KMS-11 (cell line): ENCODE data around the gene LCN1.

Experiments used
- H2AFZ ChIP-seq: fragments of 200-600 bp; sonication (generic); 2 replicates; pipeline ENCODE4 v1.6.1; 2016; ENCODE audit warnings: antibody characterized with exemption, mixed run types, low read depth
- H3K27ac ChIP-seq: fragments of 200-600 bp; sonication (generic); 2 replicates; pipeline ENCODE4 v1.6.1; 2016; ENCODE audit warnings: mild to moderate bottlenecking, mixed run types
- H3K27me3 ChIP-seq: fragments of 200-600 bp; sonication (generic); 2 replicates; pipeline ENCODE4 v1.6.1; 2017; ENCODE audit warnings: mild to moderate bottlenecking, low read depth, mixed run types, moderate library complexity; ENCODE audit not compliant: insufficient read depth
- H3K36me3 ChIP-seq: fragments of 200-600 bp; sonication (generic); 2 replicates; pipeline ENCODE4 v1.6.1; 2017; ENCODE audit warnings: mild to moderate bottlenecking, mixed run types; ENCODE audit not compliant: insufficient read depth
- H3K4me1 ChIP-seq: fragments of 200-600 bp; sonication (generic); 2 replicates; pipeline ENCODE4 v1.6.1; 2016; ENCODE audit warnings: mild to moderate bottlenecking, low read depth, mixed run types; ENCODE audit not compliant: poor library complexity, severe bottlenecking
- H3K4me2 ChIP-seq: fragments of 200-600 bp; sonication (generic); 2 replicates; pipeline ENCODE4 v1.7.0; 2016; ENCODE audit warnings: mild to moderate bottlenecking, mixed run types
- H3K4me3 ChIP-seq: fragments of 200-600 bp; sonication (generic); IDR thresholded peaks from 2 replicates; pipeline ENCODE4 v1.6.1; 2017; ENCODE audit warnings: low read depth, low read length, mixed read lengths; ENCODE audit not compliant: insufficient read depth
- H3K79me2 ChIP-seq: fragments of 200-600 bp; sonication (generic); 2 replicates; pipeline ENCODE4 v1.6.1; 2016; ENCODE audit warnings: low read depth, mixed run types; ENCODE audit not compliant: insufficient read depth
- H3K9ac ChIP-seq: fragments of 200-600 bp; sonication (generic); 2 replicates; pipeline ENCODE4 v1.6.1; 2016; ENCODE audit warnings: mild to moderate bottlenecking, mixed run types
- H4K20me1 ChIP-seq: fragments of 200-600 bp; sonication (generic); 2 replicates; pipeline ENCODE4 v1.6.1; 2016; ENCODE audit warnings: mild to moderate bottlenecking, mixed run types; ENCODE audit not compliant: insufficient read depth
- CTCF ChIP-seq: fragments of 200-600 bp; sonication (generic); conservative IDR thresholded peaks from 2 replicates; pipeline ENCODE4 v1.6.1; 2017; ENCODE audit warnings: low read depth, mild to moderate bottlenecking, antibody characterized with exemption, low read length, moderate library complexity, mixed read lengths

Gene LCN1

GRCh38 chr9:135498381-135499126 lies 22.7 kb upstream of the LCN1 start:
- no peaks in the 10 kb centered on the region for H3K36me3 ChIP-seq
- no peak overlapping the region for H3K9ac ChIP-seq
- no peak overlapping the region for H2AFZ ChIP-seq
- H3K4me3 ChIP-seq: no peak overlapping the region
- no peak for TF ChIP-seq CTCF
- peaks cover 7% of the 10 kb centered on the region for H3K4me1 ChIP-seq
- H3K79me2 ChIP-seq: peaks cover 12% of the 10 kb centered on the region
- H3K4me2 ChIP-seq: no peak overlapping the region
- H4K20me1 ChIP-seq: no peaks in the 10 kb centered on the region
- peaks cover 28% of the 10 kb centered on the region; the same call in 1 of the 2 replicates for H3K27me3 ChIP-seq
- no peak overlapping the region for H3K27ac ChIP-seq

- H3K27ac ChIP-seq: no peak overlapping the region
- no peaks in the 10 kb centered on the region for H4K20me1 ChIP-seq
- H3K36me3 ChIP-seq: no peaks in the 10 kb centered on the region; the same call in 1 of the 2 replicates
- H3K79me2 ChIP-seq: peaks cover 12% of the 10 kb centered on the region
- no peak overlapping the region for H3K4me3 ChIP-seq
- peak overlapping the region; percentile 83 for H2AFZ ChIP-seq
- peaks cover 7% of the 10 kb centered on the region for H3K4me1 ChIP-seq
- H3K4me2 ChIP-seq: peak overlapping the region; percentile 99
- TF ChIP-seq CTCF: no peak
- H3K9ac ChIP-seq: peak overlapping the region; percentile 79; the same call in 1 of the 2 replicates
- H3K27me3 ChIP-seq: peaks cover 19% of the 10 kb centered on the region; the same call in 1 of the 2 replicates
These were observed 21.7 kb upstream of the LCN1 start for GRCh38 chr9:135499326-135500070.

GRCh38 chr9:135500071-135500524 lies 21.1 kb upstream of the LCN1 start:
- H3K4me2 ChIP-seq: peak overlapping the region; percentile 99

More at GRCh38 chr9:135500071-135500524, 21.1 kb upstream of the LCN1 start:
- H2AFZ ChIP-seq: peak overlapping the region; percentile 83
- peaks cover 15% of the 10 kb centered on the region; the same call in 1 of the 2 replicates for H3K27me3 ChIP-seq
- no peaks in the 10 kb centered on the region; the same call in 1 of the 2 replicates for H3K36me3 ChIP-seq
- no peak overlapping the region for H3K27ac ChIP-seq
- peak overlapping the region; percentile 79; the same call in 1 of the 2 replicates for H3K9ac ChIP-seq
- peaks cover 12% of the 10 kb centered on the region for H3K79me2 ChIP-seq
- H4K20me1 ChIP-seq: no peaks in the 10 kb centered on the region
- H3K4me3 ChIP-seq: no peak overlapping the region
- H3K4me1 ChIP-seq: peaks cover 7% of the 10 kb centered on the region
- no peak for TF ChIP-seq CTCF
